ENCODE results near the gene SCT.
"Not testable (repeated sequence)": the region's sequence is repeated elsewhere in the genome, so short reads cannot be mapped to it uniquely, and the experiment has no call there.

The SCT gene

GRCh38 chr11:653837-654236 is 26.9 kb upstream of the SCT start:
- H3K27me3 ChIP-seq (ENCODE audit: insufficient read depth, insufficient read length), result no peaks in the 10 kb centered on the region
- DNase-seq (ENCODE audit: low read depth, low spot score), result no peak
- no peaks in the 10 kb centered on the region for H3K9me3 ChIP-seq (ENCODE audit: insufficient read depth, low read length)
- H3K4me3 ChIP-seq (ENCODE audit: insufficient read length, low read depth), result no peak overlapping the region
- peaks cover 4% of the 10 kb centered on the region for H3K4me1 ChIP-seq (ENCODE audit: insufficient read depth, insufficient read length)
- H3K9ac ChIP-seq (ENCODE audit: insufficient read length, low read depth), result no peak overlapping the region
- TF ChIP-seq ZNF274 (IDR thresholded peaks at IDR 0.05; ENCODE audit: low read depth, low read length) (no peak), YY1 (IDR thresholded peaks at IDR 0.05; ENCODE audit: insufficient read depth, insufficient read length) (no peak), SUZ12 (IDR thresholded peaks at IDR 0.05; ENCODE audit: extremely low read depth, insufficient read depth, insufficient read length) (no peak)
- H3K36me3 ChIP-seq (ENCODE audit: insufficient read depth, insufficient read length, low read length), result peaks cover 59% of the 10 kb centered on the region

GRCh38 chr11:653136-653535 is 26.2 kb upstream of the SCT start:
- H3K4me1 ChIP-seq (ENCODE audit: insufficient read depth, insufficient read length); H3K27me3 ChIP-seq (ENCODE audit: insufficient read depth, insufficient read length); DNase-seq (ENCODE audit: low read depth, low spot score); H3K4me3 ChIP-seq (ENCODE audit: insufficient read length, low read depth); H3K9ac ChIP-seq (ENCODE audit: insufficient read length, low read depth); H3K9me3 ChIP-seq (ENCODE audit: insufficient read depth, low read length): not testable (repeated sequence)
- H3K36me3 ChIP-seq (ENCODE audit: insufficient read depth, insufficient read length, low read length), result peaks cover 53% of the 10 kb centered on the region

GRCh38 chr11:650482-650881 is 23.5 kb upstream of the SCT start:
- Histone ChIP-seq H3K9me3 (ENCODE audit: insufficient read depth, low read length) (no peaks in the 10 kb centered on the region), H3K9ac (ENCODE audit: insufficient read length, low read depth) (no peak overlapping the region), H3K4me1 (ENCODE audit: insufficient read depth, insufficient read length) (peaks cover 4% of the 10 kb centered on the region), H3K36me3 (ENCODE audit: insufficient read depth, insufficient read length, low read length) (peaks cover 42% of the 10 kb centered on the region), H3K4me3 (ENCODE audit: insufficient read length, low read depth) (no peak overlapping the region), H3K27me3 (ENCODE audit: insufficient read depth, insufficient read length) (no peaks in the 10 kb centered on the region)
- DNase-seq (ENCODE audit: low read depth, low spot score), result no peak
- TF ChIP-seq ZNF274 (IDR thresholded peaks at IDR 0.05; ENCODE audit: low read depth, low read length) (no peak), YY1 (IDR thresholded peaks at IDR 0.05; ENCODE audit: insufficient read depth, insufficient read length) (no peak), SUZ12 (IDR thresholded peaks at IDR 0.05; ENCODE audit: extremely low read depth, insufficient read depth, insufficient read length) (no peak)

- not testable (repeated sequence) for H3K4me1 ChIP-seq (ENCODE audit: insufficient read depth, insufficient read length); DNase-seq (ENCODE audit: low read depth, low spot score); H3K9ac ChIP-seq (ENCODE audit: insufficient read length, low read depth); H3K4me3 ChIP-seq (ENCODE audit: insufficient read length, low read depth); H3K9me3 ChIP-seq (ENCODE audit: insufficient read depth, low read length); H3K27me3 ChIP-seq (ENCODE audit: insufficient read depth, insufficient read length)
- H3K36me3 ChIP-seq (ENCODE audit: insufficient read depth, insufficient read length, low read length), result peaks cover 46% of the 10 kb centered on the region
Measured at GRCh38 chr11:647672-648158, 20.7 kb upstream of the SCT start.

- Histone ChIP-seq H3K9ac (ENCODE audit: insufficient read length, low read depth) (peak overlapping the region; percentile 0), H3K9me3 (ENCODE audit: insufficient read depth, low read length) (no peaks in the 10 kb centered on the region), H3K27me3 (ENCODE audit: insufficient read depth, insufficient read length) (no peaks in the 10 kb centered on the region), H3K4me1 (ENCODE audit: insufficient read depth, insufficient read length) (peaks cover 12% of the 10 kb centered on the region), H3K4me3 (ENCODE audit: insufficient read length, low read depth) (no peak overlapping the region), H3K36me3 (ENCODE audit: insufficient read depth, insufficient read length, low read length) (peaks cover 53% of the 10 kb centered on the region)
- TF ChIP-seq YY1 (IDR thresholded peaks at IDR 0.05; ENCODE audit: insufficient read depth, insufficient read length) (no peak), SUZ12 (IDR thresholded peaks at IDR 0.05; ENCODE audit: extremely low read depth, insufficient read depth, insufficient read length) (no peak), ZNF274 (IDR thresholded peaks at IDR 0.05; ENCODE audit: low read depth, low read length) (no peak)
- DNase-seq (ENCODE audit: low read depth, low spot score), result no peak
Measured at GRCh38 chr11:646214-646613, 19.2 kb upstream of the SCT start.

GRCh38 chr11:645536-645935 is 18.6 kb upstream of the SCT start:
- no peaks in the 10 kb centered on the region for H3K9me3 ChIP-seq (ENCODE audit: insufficient read depth, low read length)
- H3K4me1 ChIP-seq (ENCODE audit: insufficient read depth, insufficient read length), result peaks cover 19% of the 10 kb centered on the region
- no peak overlapping the region for H3K4me3 ChIP-seq (ENCODE audit: insufficient read length, low read depth)
- no peak for TF ChIP-seq SUZ12 (IDR thresholded peaks at IDR 0.05; ENCODE audit: extremely low read depth, insufficient read depth, insufficient read length)
- no peak for DNase-seq (ENCODE audit: low read depth, low spot score)
- H3K36me3 ChIP-seq (ENCODE audit: insufficient read depth, insufficient read length, low read length), result peaks cover 56% of the 10 kb centered on the region
- H3K9ac ChIP-seq (ENCODE audit: insufficient read length, low read depth), result no peak overlapping the region
- H3K27me3 ChIP-seq (ENCODE audit: insufficient read depth, insufficient read length), result no peaks in the 10 kb centered on the region

GRCh38 chr11:643849-644738 is 17.1 kb upstream of the SCT start:
- H3K27me3 ChIP-seq (ENCODE audit: insufficient read depth, insufficient read length), result no peaks in the 10 kb centered on the region
- H3K9me3 ChIP-seq (ENCODE audit: insufficient read depth, low read length), result no peaks in the 10 kb centered on the region
- no peak for DNase-seq (ENCODE audit: low read depth, low spot score)
- no peak overlapping the region for H3K9ac ChIP-seq (ENCODE audit: insufficient read length, low read depth)
- no peak overlapping the region for H3K4me3 ChIP-seq (ENCODE audit: insufficient read length, low read depth)
- H3K36me3 ChIP-seq (ENCODE audit: insufficient read depth, insufficient read length, low read length), result peaks cover 56% of the 10 kb centered on the region
- peaks cover 27% of the 10 kb centered on the region for H3K4me1 ChIP-seq (ENCODE audit: insufficient read depth, insufficient read length)
- TF ChIP-seq ZNF274 (IDR thresholded peaks at IDR 0.05; ENCODE audit: low read depth, low read length) (no peak), YY1 (IDR thresholded peaks at IDR 0.05; ENCODE audit: insufficient read depth, insufficient read length) (no peak), SUZ12 (IDR thresholded peaks at IDR 0.05; ENCODE audit: extremely low read depth, insufficient read depth, insufficient read length) (no peak)

All from NT2/D1 (cell line).